ENCODE results near the gene RAB11B.
"Not testable (repeated sequence)": the region's sequence is repeated elsewhere in the genome, so short reads cannot be mapped to it uniquely, and the experiment has no call there.

Gene RAB11B

DNA sequence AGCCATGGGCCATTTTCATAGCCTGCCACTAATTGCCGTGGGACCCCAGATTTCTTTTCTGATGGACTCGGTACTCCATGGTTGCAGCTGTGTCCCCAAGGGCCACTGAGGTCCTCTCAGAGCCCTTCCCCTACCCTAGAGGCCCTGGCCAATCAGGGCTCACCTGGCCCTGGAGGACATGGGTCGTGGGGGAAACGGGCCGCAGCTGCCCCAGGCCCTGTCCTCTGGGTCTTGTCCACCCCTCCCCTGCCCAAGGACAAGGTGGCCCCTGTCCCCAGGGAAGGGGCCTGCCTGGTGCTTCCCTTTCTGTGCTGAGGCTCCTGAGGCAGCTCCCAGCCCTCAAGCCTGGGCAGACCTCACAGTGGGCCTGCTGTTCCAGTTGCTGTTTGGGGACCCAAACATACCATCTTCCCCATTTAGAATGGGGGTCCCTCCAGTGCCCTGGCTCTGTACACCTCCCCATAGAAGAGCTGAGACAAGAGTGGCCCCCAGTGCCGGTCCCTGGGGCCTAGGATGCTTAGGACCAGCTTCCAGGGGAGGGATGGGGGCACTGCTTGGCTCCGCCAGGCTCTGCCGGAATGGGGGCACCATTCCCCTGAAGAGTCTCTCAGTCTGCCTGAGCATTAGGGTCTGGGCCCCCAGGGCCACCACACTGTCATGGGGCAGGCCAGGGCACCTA lies 3.2 kb downstream of the RAB11B start:
- DNase-seq (ENCODE audit: low read depth in 1 of 2, low spot score in 1 of 2): no peak

- no peak for DNase-seq (ENCODE audit: low read depth in 1 of 2, low spot score in 1 of 2)
These were observed 3.7 kb downstream of the RAB11B start for GRCh38 chr19:8393871-8394250.

DNA sequence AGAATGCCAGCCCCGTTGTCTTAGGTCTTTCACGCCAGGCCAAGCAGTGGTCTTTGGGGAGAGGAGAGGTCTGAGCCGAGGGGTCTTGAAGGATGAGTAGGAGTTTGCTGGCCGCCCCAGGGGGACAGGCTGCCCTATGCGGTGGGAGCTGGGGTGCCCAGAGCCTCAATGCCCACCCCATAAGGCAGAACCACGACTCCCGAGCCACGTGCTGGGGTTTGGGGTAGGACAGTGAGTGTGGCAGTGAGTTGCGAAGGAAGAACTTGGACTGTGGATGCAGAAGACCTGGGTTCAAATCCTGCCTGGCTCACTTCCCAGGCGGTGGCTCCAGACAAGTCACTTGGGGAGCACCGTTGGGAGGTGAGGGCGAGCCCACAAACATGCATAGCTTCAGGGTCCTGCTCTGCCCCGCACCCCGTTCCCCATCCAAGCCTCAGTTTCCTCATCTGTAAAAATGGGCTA lies 5.5 kb downstream of the RAB11B start:
- DNase-seq (ENCODE audit: low read depth in 1 of 2, low spot score in 1 of 2): no peak

DNA sequence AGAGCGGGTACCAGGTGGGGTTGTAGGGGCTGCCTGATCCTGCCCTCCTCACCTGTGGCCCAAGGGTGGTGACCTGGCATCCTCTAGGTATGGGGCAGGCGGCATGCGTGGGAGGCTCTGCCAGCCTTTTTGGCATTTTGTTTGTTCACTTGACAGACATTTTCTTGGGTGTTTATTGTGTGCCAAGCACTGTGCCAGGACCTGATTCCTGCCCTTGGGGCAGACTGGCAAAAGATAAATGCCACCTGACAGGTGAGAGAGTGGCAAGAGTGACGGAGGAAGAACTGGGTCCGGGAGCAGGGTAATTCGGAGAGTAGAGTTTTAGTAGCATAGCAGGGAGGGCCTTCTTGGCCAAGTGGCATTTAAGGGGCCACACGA lies 6.0 kb downstream of the RAB11B start:
- DNase-seq (ENCODE audit: low read depth in 1 of 2, low spot score in 1 of 2): no peak

DNA sequence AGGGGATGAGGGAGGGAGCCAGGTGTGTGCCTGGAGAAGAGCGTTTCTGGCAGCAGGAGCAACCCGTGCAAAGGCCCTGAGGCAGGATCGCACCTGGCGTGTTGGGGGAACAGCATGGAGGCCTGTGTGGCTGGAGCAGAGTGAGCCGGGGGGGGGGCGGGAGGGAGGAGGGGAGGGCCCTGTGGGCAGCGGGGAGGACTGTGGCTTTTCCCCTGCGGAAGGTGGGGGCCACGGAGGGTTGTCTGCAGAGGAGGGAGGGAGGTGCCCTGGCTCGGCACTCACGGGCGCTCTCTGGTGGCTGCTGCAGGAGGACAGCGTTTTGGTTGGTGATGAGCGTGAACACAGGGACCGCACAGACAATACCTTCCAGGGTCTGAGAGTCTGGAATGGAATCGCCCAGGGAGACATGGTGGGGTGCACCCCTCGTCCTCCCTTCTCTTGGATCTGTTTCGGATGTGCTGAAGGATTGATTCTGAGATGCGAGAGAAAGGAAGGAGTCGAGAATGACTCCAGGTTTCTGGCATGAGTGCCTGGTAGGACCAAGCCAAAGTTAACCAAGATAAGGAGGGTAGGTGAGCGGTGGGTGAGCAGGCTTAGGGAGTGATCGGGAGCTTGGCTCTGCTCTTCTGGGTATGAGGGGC lies 6.5 kb downstream of the RAB11B start:
- peak; percentile 40 to 44 for DNase-seq (ENCODE audit: low read depth in 1 of 2, low spot score in 1 of 2)

DNA sequence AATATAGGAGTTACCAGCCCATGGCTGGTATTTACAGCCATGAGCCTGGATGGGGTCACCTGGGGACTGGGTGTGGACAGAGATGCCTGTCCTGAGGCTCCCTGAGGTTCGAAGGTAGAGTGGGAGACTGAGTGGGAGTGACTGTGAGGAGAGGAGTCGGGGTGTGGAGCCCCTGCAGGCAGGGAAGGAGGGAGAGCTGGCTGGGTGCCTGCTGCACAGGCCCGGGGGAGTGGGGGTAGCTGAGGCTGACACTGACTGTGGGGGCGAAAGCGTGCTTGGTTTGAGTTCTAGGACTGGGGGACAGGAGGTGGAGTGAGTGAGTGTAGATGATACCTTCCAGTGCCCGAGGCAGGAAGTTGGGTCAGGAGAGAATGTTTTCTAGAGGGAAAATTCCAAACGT lies 7.1 kb downstream of the RAB11B start:
- no peak for DNase-seq (ENCODE audit: low read depth in 1 of 2, low spot score in 1 of 2)

DNA sequence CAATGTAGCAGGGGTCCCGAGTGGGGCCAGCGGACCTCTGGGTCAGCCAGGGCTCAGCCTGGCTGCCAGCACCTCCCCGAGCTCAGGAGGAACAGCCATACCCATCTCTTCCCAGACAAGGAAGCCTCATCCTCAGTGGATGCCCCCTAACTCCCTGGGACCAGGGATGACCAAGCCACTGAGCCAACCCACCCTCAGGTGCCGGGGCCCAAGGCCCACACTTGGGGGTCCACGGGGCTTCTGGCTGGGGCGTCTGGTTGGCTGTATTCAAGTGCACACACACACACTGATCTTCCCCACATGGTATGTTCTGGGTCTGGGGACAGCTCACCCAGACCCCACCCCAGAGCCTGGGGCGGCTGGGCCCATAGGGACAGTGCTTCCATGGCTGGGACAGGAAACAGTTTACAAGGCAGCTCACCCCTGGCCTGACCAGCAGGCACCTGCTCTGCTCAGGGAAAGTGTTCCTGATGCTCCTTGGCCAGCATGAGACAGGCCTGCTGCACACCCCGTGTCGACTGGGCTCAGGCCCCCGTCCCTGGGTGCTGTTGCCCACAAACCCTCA lies 7.7 kb downstream of the RAB11B start:
- DNase-seq (ENCODE audit: low read depth in 1 of 2, low spot score in 1 of 2): no peak

DNA sequence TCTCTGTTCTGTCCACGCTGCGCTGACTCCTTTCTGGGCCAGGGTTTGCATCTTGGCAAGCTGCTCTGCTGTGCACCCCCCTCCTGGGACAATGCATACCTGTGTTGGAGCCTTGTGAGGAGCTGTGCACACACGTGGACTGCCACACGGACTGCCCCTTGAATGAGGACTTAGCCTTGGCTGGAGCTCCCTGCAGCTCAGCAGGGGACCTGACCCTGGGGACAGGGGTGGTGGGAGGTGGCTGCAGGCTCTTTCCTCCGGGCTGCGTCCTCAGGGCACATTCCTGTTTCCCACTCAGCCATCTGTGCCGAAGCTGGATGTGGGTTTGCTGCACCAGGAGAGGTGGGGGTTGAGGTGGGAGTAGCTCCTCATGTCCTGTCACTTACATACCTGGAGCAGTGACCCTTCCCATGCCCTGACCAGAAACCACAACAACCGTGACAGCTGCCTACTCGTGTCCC lies 8.2 kb downstream of the RAB11B start:
- DNase-seq (ENCODE audit: low read depth in 1 of 2, low spot score in 1 of 2): no peak

- DNase-seq (ENCODE audit: low read depth in 1 of 2, low spot score in 1 of 2): no peak
These were observed 9.6 kb downstream of the RAB11B start for GRCh38 chr19:8399681-8400188.

DNA sequence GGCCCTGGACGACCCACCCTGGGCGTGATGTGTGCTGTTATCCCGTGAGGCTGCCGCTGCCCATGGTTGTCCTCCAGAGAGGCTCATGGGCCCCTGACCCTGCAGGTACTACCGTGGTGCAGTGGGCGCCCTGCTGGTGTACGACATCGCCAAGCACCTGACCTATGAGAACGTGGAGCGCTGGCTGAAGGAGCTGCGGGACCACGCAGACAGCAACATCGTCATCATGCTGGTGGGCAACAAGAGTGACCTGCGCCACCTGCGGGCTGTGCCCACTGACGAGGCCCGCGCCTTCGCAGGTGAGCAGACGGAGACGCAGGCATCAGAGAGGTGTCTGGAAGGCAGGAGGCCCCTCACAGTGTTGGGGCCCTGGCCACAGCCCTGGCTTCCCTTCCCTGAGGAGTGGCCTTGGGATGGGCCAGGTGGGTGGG lies 11.8 kb downstream of the RAB11B start:
- no peak for DNase-seq (ENCODE audit: low read depth in 1 of 2, low spot score in 1 of 2)

DNA sequence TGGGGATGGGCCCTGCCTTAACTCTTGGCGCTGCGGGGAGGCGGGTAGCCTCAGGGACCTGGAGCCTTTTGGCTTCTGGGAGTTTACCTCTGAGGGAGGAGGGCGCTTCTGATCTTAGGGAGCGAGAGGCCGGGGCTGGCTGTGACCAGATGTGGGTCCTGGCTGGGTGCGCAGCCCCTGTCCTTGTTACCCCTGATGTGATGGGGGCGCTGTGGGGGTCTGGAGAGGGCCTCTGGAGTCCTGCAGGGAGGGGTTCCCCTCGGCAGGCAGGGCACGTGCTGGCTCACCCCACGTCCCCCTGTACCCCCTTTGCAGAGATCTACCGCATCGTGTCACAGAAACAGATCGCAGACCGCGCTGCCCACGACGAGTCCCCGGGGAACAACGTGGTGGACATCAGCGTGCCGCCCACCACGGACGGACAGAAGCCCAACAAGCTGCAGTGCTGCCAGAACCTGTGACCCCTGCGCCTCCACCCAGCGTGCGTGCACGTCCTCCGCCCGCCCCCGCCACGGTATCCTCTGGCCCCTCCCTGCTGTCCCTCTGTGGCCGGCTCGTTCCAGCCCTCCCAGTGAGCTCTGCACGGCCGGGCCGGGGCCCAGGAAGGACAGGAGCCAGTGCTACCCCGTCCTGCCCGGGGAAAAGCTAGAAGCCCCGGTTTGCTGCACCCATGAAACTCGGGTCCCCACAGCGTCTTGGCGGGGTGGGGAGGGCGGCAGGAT lies 13.1 kb downstream of the RAB11B start:
- DNase-seq (ENCODE audit: low read depth in 1 of 2, low spot score in 1 of 2): no peak

DNA sequence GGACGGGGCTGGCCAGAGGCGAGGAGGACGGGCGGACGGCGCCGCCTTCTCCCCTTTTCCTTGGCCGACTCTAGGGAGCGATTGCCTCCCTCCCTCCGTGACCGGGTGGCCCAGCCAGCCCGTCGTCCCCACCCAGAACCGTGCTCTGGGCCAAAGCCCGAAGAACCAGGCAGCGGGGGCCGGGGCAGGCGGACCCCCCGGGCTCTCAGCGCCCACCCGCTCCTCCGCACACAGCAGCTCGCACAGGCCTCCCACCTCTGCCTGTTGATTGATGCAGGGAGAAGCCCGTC lies 13.6 kb downstream of the RAB11B start:
- no peak for DNase-seq (ENCODE audit: low read depth in 1 of 2, low spot score in 1 of 2)

DNA sequence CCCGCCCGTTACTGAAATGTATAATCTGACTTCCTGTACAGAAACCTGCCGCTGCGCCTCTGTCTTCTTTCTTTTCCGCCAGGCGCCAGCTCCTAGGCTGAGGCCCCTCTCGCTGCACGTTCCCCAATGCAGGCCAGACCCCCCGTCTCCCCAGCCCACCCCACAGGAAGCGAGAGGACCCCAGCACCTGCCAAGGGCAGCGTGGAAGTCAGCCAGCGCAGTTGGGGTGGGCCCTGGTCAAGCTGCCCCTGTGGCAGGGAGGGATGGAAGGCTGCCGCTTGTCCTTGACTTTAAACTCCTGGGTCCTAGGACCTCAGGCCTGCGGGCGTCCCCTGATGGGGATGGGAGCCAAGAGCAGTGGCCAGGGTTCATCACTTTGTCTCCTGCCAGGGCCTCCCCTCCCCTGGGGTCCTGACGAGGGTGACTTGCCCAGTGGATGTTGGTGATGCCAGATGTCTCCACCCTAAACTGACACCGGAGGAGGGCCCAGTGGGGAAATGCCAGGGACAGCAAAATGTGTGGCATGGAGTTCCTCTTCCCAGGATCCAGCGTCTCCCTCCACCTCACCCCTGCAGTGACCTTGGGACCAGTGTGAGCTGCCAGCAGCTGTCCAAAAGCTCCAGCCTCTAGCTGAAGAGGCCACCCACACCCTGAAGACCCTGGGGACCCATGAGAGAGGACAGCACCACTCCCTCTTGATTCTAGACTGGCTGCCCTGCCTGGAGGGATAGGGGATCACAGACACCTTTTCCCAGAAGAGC lies 14.4 kb downstream of the RAB11B start:
- DNase-seq (ENCODE audit: low read depth in 1 of 2, low spot score in 1 of 2): no peak

DNA sequence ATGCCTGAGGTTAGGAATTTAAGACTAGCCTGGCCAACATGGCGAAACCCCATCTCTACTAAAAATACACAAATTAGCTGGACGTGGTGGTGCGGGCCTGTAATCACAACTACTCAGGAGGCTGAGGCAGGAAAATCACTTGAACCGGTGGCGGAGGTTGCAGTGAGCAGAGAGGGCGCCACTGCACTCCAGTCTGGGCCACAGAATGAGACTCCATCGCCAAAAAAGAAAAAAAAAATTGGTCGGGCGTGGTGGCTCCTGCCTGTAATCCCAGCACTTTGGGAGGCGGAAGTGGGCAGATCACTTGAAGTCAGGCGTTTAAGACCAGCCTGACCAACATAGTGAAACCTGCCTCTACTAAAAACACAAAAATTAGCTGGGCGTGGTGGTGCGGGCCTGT lies 20.6 kb downstream of the RAB11B start:
- not testable (repeated sequence) for DNase-seq (ENCODE audit: low read depth in 1 of 2, low spot score in 1 of 2)

DNA sequence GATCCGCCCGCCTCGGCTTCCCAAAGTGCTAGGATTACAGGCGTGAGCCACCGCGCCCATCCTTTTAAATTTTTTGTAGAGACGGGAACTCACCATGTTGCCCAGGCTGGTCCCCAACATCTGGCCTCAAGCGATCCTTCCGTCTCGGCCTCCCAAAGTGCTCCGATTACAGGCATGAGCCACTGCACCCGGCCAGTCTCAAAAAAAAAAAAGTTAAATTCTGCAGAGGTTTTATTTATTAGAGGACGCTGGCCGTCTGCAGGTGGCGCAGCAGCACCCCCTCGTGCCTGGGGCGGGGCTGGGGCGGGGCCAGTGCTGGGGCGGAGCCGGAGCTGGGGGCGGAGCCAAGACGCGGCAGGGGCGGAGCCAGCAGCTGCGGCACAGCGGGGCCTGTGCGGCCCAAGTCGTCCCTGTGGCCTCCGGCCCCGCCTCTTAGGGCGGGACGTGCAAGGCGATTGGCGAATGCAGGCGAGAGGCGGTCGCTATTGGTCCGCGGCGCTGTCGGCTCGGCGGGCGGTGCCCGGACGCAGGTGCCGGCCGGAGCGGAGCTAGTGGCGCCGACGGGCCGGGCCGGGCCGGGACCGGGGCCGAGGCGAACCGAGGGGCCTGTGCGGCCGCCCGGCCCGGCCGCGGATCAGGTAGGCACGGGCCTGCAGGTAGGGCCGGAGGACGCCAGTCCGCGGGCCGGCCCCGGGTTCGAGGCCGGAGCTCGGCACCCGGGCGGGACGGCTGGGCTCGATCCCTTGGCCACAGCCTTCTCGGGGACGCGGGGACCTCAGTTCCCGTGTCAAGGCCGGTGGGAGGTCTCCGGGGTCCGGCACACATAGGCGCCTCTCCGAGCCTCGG lies 22.8 kb downstream of the RAB11B start, which contains the start of gene MARCHF2:
Gene MARCHF2, plus strand, starts transcription at position 523 of the 846 bp plus-strand sequence. CDS start 8,536 bp downstream, outside the sequence.
- peak; percentile 89 to 93 for DNase-seq (ENCODE audit: low read depth in 1 of 2, low spot score in 1 of 2)

DNA sequence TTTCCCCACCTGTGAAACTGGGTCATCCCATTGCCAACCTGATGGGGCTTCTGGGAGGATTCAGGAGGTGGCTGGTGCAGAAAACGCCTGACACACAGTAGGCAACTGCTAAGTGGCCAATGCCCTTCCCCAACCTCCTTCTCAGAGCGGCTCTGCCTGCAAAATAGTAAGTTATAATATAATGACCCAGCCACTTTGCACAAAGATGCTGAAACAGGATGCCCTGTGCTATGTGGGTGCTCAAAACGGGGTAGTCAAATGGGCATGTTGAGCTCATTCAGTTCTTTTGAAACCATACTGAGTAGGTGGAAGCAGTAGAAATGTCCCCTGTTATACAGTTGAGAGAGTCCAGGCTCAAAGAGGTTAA lies 23.5 kb downstream of the RAB11B start:
- no peak for DNase-seq (ENCODE audit: low read depth in 1 of 2, low spot score in 1 of 2)

GRCh38 chr19:8416796-8417195 lies 26.6 kb downstream of the RAB11B start:
- no peak for DNase-seq (ENCODE audit: low read depth in 1 of 2, low spot score in 1 of 2)

DNA sequence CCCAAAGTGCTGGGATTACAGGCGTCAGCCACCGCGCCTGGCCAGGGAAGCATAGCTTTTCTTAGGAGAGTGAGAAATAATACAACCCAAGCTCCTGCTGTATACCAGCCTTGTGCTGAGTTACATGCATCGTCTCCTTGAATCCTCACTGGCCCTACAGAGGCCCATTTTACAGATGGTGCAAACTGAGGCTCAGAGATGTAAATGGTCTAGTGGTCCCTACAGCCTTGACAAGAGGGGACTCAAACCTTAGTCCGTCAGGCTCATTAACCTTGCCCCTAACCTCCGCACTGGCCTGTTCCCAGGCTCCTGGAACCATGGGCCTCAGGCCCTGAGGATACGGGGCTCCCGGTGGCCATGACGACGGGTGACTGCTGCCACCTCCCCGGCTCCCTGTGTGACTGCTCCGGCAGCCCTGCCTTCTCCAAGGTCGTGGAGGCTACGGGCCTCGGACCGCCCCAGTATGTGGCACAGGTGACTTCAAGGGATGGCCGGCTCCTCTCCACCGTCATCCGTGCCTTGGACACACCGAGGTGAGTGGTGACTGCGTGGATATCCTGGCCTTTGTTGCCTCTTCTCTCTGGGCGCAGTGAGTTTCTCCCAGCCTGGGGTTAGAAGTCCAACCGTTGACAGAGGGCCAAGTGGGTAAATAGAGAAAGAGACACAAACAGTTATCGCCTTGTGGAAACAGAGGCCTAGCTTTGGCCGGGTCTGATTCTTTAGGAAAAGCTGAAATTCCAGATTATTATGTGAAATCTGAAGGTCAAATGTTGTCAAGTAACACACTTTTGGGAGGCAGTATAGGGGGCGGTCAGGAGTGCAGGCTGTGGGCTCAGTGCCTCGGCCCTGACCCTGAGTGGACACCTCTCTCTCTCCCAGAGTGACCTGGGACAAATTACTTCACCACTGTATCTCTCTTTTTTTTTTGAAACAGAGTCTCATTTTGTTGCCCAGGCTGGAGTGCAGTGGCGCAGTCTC lies 31.6 kb downstream of the RAB11B start:
- DNase-seq (ENCODE audit: low read depth in 1 of 2, low spot score in 1 of 2): no peak

- no peak for DNase-seq (ENCODE audit: low read depth in 1 of 2, low spot score in 1 of 2)
These were observed 33.7 kb downstream of the RAB11B start for GRCh38 chr19:8423817-8424223.
